HepG2 (cell line): ENCODE results near the gene CKS2. TPM values are rescaled to one million over a fixed set of nuclear protein-coding genes. Genes with fewer than 3 reads are reported as not detected.

Experiments used
- ATAC-seq: fragments of 200-7000 bp; cut with Tn5 transposase; 3 replicates; pipeline ENCODE4 v1.9.1; 2020; ENCODE audit warnings: mild to moderate bottlenecking, moderate library complexity
- BruUV-seq: library from RNA; stranded (reverse); fragments of 400-500 nt; replicated peaks from 2 replicates; lab custom pipeline; 2021; lab: Mats Ljungman, UMichigan
- CTCF ChIA-PET: fragments of 300-600 bp; formaldehyde crosslinking; extraction: SDS; loops from one replicate; lab custom pipeline; 2021; ENCODE audit warnings: low total read pairs, inconsistent platforms, low intra/inter-chr PET ratio; lab: Yijun Ruan, JAX
- POLR2A ChIA-PET: fragments of 350-600 bp; sonication (Branson Sonifier 250); formaldehyde crosslinking; loops from one replicate; lab custom pipeline; 2020; ENCODE audit warnings: antibody characterized with exemption, inconsistent platforms; lab: Yijun Ruan, JAX
- DNase-seq: peaks from one replicate; pipeline ENCODE4 v3.0.0-alpha.2; 2015; ENCODE audit warnings: low spot score
- FAIRE-seq: peaks from 3 replicates; lab custom pipeline; 2011; peaks lifted over from hg19 to GRCh38; lab: Jason Lieb, UNC
- H2AFZ ChIP-seq: one replicate; pipeline ENCODE4 v1.6.1; 2011; ENCODE audit warnings: low read length, inconsistent platforms
- H3K27ac ChIP-seq: fragments of 300-600 bp; 3 replicates; pipeline ENCODE4 v1.8.0; 2011; ENCODE audit warnings: mixed run types, mild to moderate bottlenecking, mixed read lengths, low read length, inconsistent platforms; ENCODE audit not compliant: insufficient read depth; ENCODE audit errors: extremely low read length
- H3K27me3 ChIP-seq, 2 experiments: fragments of 200-600 bp in 1 of 2; 2 replicates in 1 of 2; 3 replicates in 1 of 2; pipeline versions ENCODE4 v1.6.0 to v1.8.0; 2011; ENCODE audit warnings: low read length in 2 of 2, mild to moderate bottlenecking in 2 of 2, moderate library complexity in 2 of 2, inconsistent platforms in 1 of 2; ENCODE audit not compliant: insufficient read depth in 2 of 2, control insufficient read depth in 1 of 2
- H3K36me3 ChIP-seq, 2 experiments: fragments of 200-600 bp in 1 of 2; replicated peaks in 1 of 2; 2 replicates in 1 of 2; 3 replicates in 1 of 2; pipeline versions ENCODE4 v1.5.1 to v1.8.0; 2011; ENCODE audit warnings: low read length in 2 of 2, inconsistent platforms in 1 of 2; ENCODE audit not compliant: insufficient read depth in 2 of 2, control insufficient read depth in 1 of 2
- H3K4me1 ChIP-seq: 2 replicates; pipeline ENCODE4 v1.5.1; 2012; ENCODE audit warnings: low read length, inconsistent platforms; ENCODE audit not compliant: insufficient read depth
- H3K4me2 ChIP-seq: 2 replicates; pipeline ENCODE4 v1.6.0; 2011; ENCODE audit warnings: low read depth, low read length, inconsistent platforms
- H3K4me3 ChIP-seq, 3 experiments: fragments of 200-600 bp in 1 of 3; sonication (generic), shearing (Covaris generic) in 1 of 3; replicated peaks in 1 of 3; 2 replicates each; pipeline ENCODE4 v1.5.1; 2011 to 2016; ENCODE audit warnings: low read length in 3 of 3, inconsistent platforms in 2 of 3, low read depth in 2 of 3, mild to moderate bottlenecking in 2 of 3, control low read depth in 1 of 3, mixed read lengths in 1 of 3; ENCODE audit not compliant: insufficient read depth in 1 of 3
- H3K79me2 ChIP-seq: one replicate; pipeline ENCODE4 v1.6.1; 2011; ENCODE audit warnings: low read length, inconsistent platforms; ENCODE audit not compliant: insufficient read depth
- H3K9ac ChIP-seq: 2 replicates; pipeline ENCODE4 v1.6.0; 2011; ENCODE audit warnings: mild to moderate bottlenecking, low read depth, low read length, inconsistent platforms; ENCODE audit not compliant: insufficient read depth
- H3K9me3 ChIP-seq: 2 replicates; pipeline ENCODE4 v1.5.1; 2012; ENCODE audit warnings: mild to moderate bottlenecking, low read length
- H4K20me1 ChIP-seq: 2 replicates; pipeline ENCODE4 v1.6.0; 2011; ENCODE audit warnings: inconsistent platforms, mild to moderate bottlenecking, low read length, moderate library complexity; ENCODE audit not compliant: insufficient read depth
- BORCS8-MEF2B ChIP-seq: sonication (generic); formaldehyde crosslinking; IDR thresholded peaks from 2 replicates; pipeline ENCODE4 v1.8.0; 2022; ENCODE audit warnings: mild to moderate bottlenecking, missing genetic modification reagents
- CEBPB ChIP-seq: IDR thresholded peaks from 2 replicates; pipeline ENCODE4 v1.6.1; 2011; ENCODE audit warnings: low read depth, low read length, improper control_type of control experiment, borderline replicate concordance
- CEBPG ChIP-seq: IDR thresholded peaks from 2 replicates; pipeline ENCODE4 v1.6.1; 2016
- ELK4 ChIP-seq: sonication (generic); formaldehyde crosslinking; IDR thresholded peaks from 2 replicates; pipeline ENCODE4 v1.9.0; 2021; ENCODE audit warnings: missing genetic modification reagents, borderline replicate concordance
- HNF1A ChIP-seq, 2 experiments: sonication (generic) in 1 of 2; formaldehyde crosslinking in 1 of 2; IDR thresholded peaks; 2 replicates each; pipeline versions ENCODE4 v1.4.0 to v1.6.1; 2016 to 2020; ENCODE audit warnings: borderline replicate concordance in 1 of 2, low read depth in 1 of 2, mild to moderate bottlenecking in 1 of 2, missing genetic modification reagents in 1 of 2
- HNF4A ChIP-seq: sonication (generic); formaldehyde crosslinking; IDR thresholded peaks from 2 replicates; pipeline ENCODE4 v1.4.0; 2020; ENCODE audit warnings: missing genetic modification reagents
- ISL2 ChIP-seq: sonication (generic); formaldehyde crosslinking; IDR thresholded peaks from 2 replicates; pipeline ENCODE4 v1.5.0; 2020; ENCODE audit warnings: missing genetic modification reagents
- NPAS2 ChIP-seq: sonication (generic); formaldehyde crosslinking; IDR thresholded peaks from 2 replicates; pipeline ENCODE4 v1.8.0; 2022; ENCODE audit warnings: mild to moderate bottlenecking, missing genetic modification reagents, borderline replicate concordance
- PCBP2 ChIP-seq: fragments of 200-400 bp; formaldehyde crosslinking; optimal IDR thresholded peaks from 2 replicates; pipeline ENCODE3; 2018; ENCODE audit warnings: low read length, low read depth; ENCODE audit not compliant: poor library complexity, severe bottlenecking
- TFE3 ChIP-seq: IDR thresholded peaks from 2 replicates; pipeline ENCODE4 v1.6.1; 2016
- ZFP82 ChIP-seq: sonication (generic); formaldehyde crosslinking; IDR thresholded peaks from 2 replicates; pipeline ENCODE4 v1.5.1; 2020; ENCODE audit warnings: mild to moderate bottlenecking, missing genetic modification reagents, borderline replicate concordance
- ZNF335 ChIP-seq: sonication (generic); formaldehyde crosslinking; IDR thresholded peaks from 2 replicates; pipeline ENCODE4 v1.4.0; 2020; ENCODE audit warnings: missing genetic modification reagents
- ZNF687 ChIP-seq: sonication (generic); formaldehyde crosslinking; IDR thresholded peaks from 2 replicates; pipeline ENCODE4 v1.5.1; 2020; ENCODE audit warnings: mild to moderate bottlenecking, missing genetic modification reagents, moderate library complexity
- WGBS: methylation state at CpG from one replicate; pipeline ENCODE4 v1.1.6; 2017; ENCODE audit warnings: low lambda C conversion rate; 5-methylcytosine and 5-hydroxymethylcytosine counted together
- in situ Hi-C: cut with HindIII; loops from 2 replicates; pipeline ENCODE4 v1.10.0; 2017; ENCODE audit warnings: low pct_unique_long_range_greater_than_20kb; ENCODE audit not compliant: extremely low pct_ligation_motif_present
- intact Hi-C: fragments of 100-400 bp; cut with micrococcal nuclease; formaldehyde crosslinking; loops from one replicate; pipeline ENCODE4 v1.10.0; 2022; ENCODE audit not compliant: unreplicated experiment
- polyA plus RNA-seq, 8 experiments: library from polyadenylated mRNA; depleted of rRNA in 3 of 8; stranded (reverse) in 7 of 8; unstranded in 1 of 8; fragments of >200 nt; fragmentation: Illumina TruSeq in 4 of 8; extraction: Trizol in 4 of 8; gene quantifications; 2 replicates each; pipeline versions ENCODE4 v1.2.1 to v1.2.3, GENCODE V29; 2011 to 2016; ENCODE audit warnings: low read depth in 4 of 8, missing spikeins in 1 of 8, mixed read lengths in 1 of 8; ENCODE audit not compliant: insufficient read depth in 1 of 8
- total RNA-seq, 5 experiments: library from RNA; depleted of rRNA; stranded (reverse); fragments of >200 nt; fragmentation: Illumina TruSeq; extraction: Trizol; gene quantifications; 2 replicates each; pipeline ENCODE4 v1.2.3, GENCODE V29; 2016; ENCODE audit warnings: low read depth in 1 of 5

CKS2 gene
- total and polyA plus RNA-seq, 2 of the 13 experiments (the other 11 are each of a cell fraction or from before 2014, with no cell fraction given) = 251 to 317 TPM

- Histone ChIP-seq H3K27me3 (no peaks in the 10 kb centered on the region), H3K4me1 (peaks cover 43% of the 10 kb centered on the region), H3K27ac (no peak overlapping the region), H3K4me3 (no peak overlapping the region), H4K20me1 (no peaks in the 10 kb centered on the region), H3K79me2 (peaks cover 51% of the 10 kb centered on the region), H2AFZ (no peak overlapping the region), H3K9me3 (no peaks in the 10 kb centered on the region), H3K9ac (no peak overlapping the region), H3K4me2 (peak overlapping the region; percentile 25; the same call in 1 of the 2 replicates), H3K36me3 (peaks cover 1 to 18% of the 10 kb centered on the region in 2 experiments; a peak in 4 of 5 replicates)
- in situ Hi-C loops = no loop called here
- CTCF ChIA-PET = no interaction called here
- ATAC-seq (no peak), DNase-seq (no peak), FAIRE-seq (no peak)
- 58% methylated on average over 4 of the region's 4 CpGs for WGBS
- no TSS peak for BruUV-seq
- POLR2A ChIA-PET = interaction anchor here (1.2 kb wide), 1 partner anchor 34 kb away, joined by 3 read pairs; no protein-coding TSS in a partner anchor
- intact Hi-C loops = no loop called here
- TF ChIP-seq ZFP82 (CRISPR knock-in tag) (no peak), ELK4 (no peak), ZNF687 (CRISPR knock-in tag) (0 out of 2 replicates have a peak, but pooled peaks have one; percentile 19), NPAS2 (no peak), CEBPG (peak; percentile 52), BORCS8-MEF2B (no peak), HNF4A (peak; percentile 50; the same call in 1 of the 2 replicates), CEBPB (peak; percentile 88), TFE3 (CRISPR knock-in tag) (0 out of 2 replicates have a peak, but pooled peaks have one; percentile 41), ZNF335 (CRISPR knock-in tag) (no peak), HNF1A (IDR thresholded peaks at IDR 0.05; ENCODE audit: low read depth) (no peak), HNF1A (CRISPR knock-in tag; IDR thresholded peaks at IDR 0.05; ENCODE audit: borderline replicate concordance) (0 out of 2 replicates have a peak, but pooled peaks have one; percentile 22), PCBP2 (no peak), ISL2 (no peak)
These were observed 12.4 kb downstream of the CKS2 start for GRCh38 chr9:89323390-89323789.
